Epithelial cell of proximal tubule (primary cell): ENCODE results near the gene MAGI3. TPM values are rescaled to one million over a fixed set of nuclear protein-coding genes. Genes with fewer than 3 reads are reported as not detected.
A peak's percentile ranks its signal among the peaks of the same experiment; 100 is the strongest.

ENCODE experiments used
- DNase-seq: peaks from one replicate; pipeline ENCODE4 v3.0.0-alpha.2; 2011; ENCODE audit warnings: low read depth
- H3K4me3 ChIP-seq: 2 replicates; pipeline ENCODE4 v1.5.1; 2011; ENCODE audit warnings: low read depth, mild to moderate bottlenecking, low read length
- total RNA-seq: library from RNA; depleted of rRNA; stranded (reverse); fragments of >200 nt; gene quantifications from 2 replicates; pipeline ENCODE4 v1.2.3, GENCODE V29; 2015
- TF ChIP-seq, protein P1 (sequence below): conservative IDR thresholded peaks from 2 replicates; pipeline ENCODE4 v1.5.1; 2012; ENCODE audit warnings: low read depth, mild to moderate bottlenecking, low read length

Gene MAGI3
- total RNA-seq, 1 donor from 2014 or later: 7.0 TPM

DNA sequence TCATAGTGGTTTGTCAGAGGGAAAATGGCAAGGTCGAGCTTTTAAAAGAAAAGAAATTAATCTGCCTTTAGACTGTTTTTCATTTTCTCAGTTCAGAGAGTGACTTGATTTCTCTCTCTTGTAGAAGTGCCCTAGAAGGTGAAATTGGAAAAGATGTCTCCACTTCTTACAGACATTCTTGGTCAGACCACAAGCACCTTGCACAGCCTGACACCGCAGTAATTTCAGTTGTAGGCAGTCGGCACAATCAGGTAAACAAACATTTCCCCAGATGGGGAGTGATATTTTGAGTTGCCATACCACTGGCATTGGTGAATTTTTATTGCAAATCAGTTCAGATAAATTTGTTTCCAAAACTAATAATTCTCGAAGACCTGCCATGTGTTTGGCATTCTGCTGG lies 282.2 kb downstream of the MAGI3 start:
- TF ChIP-seq, protein P1, sequence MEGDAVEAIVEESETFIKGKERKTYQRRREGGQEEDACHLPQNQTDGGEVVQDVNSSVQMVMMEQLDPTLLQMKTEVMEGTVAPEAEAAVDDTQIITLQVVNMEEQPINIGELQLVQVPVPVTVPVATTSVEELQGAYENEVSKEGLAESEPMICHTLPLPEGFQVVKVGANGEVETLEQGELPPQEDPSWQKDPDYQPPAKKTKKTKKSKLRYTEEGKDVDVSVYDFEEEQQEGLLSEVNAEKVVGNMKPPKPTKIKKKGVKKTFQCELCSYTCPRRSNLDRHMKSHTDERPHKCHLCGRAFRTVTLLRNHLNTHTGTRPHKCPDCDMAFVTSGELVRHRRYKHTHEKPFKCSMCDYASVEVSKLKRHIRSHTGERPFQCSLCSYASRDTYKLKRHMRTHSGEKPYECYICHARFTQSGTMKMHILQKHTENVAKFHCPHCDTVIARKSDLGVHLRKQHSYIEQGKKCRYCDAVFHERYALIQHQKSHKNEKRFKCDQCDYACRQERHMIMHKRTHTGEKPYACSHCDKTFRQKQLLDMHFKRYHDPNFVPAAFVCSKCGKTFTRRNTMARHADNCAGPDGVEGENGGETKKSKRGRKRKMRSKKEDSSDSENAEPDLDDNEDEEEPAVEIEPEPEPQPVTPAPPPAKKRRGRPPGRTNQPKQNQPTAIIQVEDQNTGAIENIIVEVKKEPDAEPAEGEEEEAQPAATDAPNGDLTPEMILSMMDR: no peak
- DNase-seq: no peak
- H3K4me3 ChIP-seq: no peak overlapping the region

DNA sequence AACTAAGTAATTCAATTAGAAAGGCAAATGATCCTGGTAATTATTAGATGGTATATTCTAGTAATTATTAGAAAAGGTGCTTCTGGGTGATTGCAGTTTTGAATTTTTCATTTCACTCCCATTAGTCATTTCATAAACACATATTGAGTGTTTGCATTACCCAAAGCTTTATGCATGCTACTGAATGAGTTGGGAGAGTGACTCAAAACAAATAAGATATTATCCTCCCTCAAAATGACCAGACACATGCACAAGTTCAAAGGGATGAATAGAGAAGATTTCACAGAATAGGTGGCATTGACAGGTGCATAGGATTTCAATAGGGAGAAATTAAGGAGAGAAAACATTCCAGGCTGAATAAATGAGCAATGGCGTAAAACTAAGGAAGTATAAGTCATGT lies 284.3 kb downstream of the MAGI3 start:
- no peak for DNase-seq
- TF ChIP-seq, protein P1: no peak

DNA sequence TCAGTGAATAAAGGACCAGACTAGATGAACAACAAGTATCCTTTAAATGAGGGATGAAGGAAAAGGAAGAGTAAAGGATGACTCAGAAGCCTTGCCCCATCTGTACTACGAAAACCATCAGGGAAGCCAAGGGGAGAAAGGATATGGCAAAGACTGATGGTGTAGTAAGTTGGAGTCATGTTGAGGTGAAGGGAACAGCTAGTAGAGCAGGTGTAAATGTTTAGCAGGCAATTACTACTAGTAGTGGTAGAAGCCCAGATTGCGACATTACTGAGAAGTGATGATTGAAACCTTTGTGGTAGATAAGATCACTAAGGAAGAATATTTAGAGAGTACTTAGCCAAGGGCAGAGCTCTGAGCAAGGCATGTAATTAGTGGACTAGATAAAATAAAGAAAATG lies 285.0 kb downstream of the MAGI3 start:
- H3K4me3 ChIP-seq: no peak overlapping the region
- TF ChIP-seq, protein P1: no peak
- DNase-seq: no peak

More for the DNA sequence above, 284.3 kb downstream of the MAGI3 start:
- no peak overlapping the region for H3K4me3 ChIP-seq

DNA sequence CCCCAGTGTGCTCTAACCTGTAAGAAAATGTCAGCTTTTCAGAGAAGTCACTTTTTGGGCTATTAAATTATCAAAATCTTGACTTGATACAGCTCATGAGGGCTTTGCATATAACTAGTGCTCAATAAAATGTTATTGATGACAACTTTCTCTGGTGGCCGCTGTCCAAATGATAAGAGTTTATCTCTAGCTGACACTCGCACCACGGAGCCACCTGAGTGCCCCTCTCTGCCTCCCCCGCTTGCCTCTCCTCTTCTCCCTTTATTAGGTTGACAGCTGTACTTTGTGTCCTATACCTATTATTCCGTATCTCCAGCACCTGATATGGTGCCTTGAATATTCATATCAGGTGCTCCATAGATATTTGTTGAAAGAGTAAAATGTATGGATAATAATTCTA lies 286.2 kb downstream of the MAGI3 start:
- no peak for DNase-seq
- H3K4me3 ChIP-seq: no peak overlapping the region
- TF ChIP-seq, protein P1: no peak

DNA sequence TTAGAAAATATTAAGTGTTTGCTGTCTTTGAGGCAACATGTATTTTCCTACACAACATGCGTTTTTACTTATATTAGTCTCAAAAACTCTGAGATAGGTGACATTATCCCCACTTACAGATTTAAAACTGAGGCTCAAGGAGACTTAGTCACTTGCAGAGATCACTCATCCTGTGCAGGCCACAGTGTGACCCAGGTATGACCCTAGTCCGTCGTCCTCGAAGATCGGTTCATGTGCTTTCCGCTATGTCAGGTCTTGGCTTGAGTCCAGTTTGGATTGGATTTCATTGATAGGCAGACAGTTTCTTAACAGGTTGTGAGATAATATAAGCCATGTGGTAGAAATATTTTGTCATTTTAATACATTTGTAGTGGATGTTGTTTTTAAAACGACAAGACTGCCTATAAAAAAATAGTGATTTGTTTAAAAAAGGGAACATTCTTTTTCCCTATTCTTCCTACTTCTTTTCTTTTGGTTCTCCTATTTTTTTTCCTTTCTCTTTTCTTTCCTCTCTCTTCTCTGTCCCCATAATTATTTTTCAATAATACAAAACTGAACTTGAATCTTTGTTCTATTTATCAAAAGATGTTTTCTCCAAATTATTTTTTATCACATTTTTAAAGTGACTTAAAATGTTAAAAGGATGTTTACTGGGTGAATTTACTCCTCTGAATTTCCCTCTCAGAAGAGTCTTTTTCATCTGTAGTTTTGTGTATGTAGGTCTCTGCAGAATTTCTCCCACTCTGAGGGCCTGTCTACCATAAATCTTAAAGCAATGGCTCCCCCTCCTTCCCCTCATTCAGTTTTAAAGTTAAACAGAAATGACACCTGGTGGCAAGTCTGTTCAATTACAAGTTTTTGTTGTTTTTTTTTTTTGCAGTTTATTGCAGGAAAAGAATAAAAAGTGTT lies 287.2 kb downstream of the MAGI3 start:
- H3K4me3 ChIP-seq: no peak overlapping the region
- peak; percentile 54 for DNase-seq
- TF ChIP-seq, protein P1: peak; percentile 60

DNA sequence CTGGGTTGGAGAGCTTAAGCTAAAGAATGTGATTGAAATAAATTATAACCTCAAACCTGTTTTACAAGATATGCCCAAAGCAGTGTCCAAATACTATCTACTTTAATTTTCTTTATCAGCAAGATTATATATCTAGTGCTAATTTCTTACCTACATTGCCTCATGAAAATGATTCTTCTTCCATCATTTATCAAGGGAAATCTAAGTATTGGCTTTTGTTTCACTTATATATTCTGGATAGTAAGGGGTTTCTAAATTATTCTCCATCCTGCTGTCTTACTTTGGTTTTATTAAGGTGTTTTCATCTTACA lies 287.8 kb downstream of the MAGI3 start:
- TF ChIP-seq, protein P1: no peak
- DNase-seq: no peak
- no peak overlapping the region for H3K4me3 ChIP-seq
